PFSK-1 (cell line): ENCODE results near the gene FSCN2.

ENCODE experiments used
- FOXP2 ChIP-seq: optimal IDR thresholded peaks from 2 replicates; pipeline ENCODE3; 2011; ENCODE audit warnings: borderline replicate concordance, control low read depth, inconsistent platforms; ENCODE audit not compliant: insufficient read depth; ENCODE audit errors: extremely low read length, extremely low read depth
- POLR2AphosphoS5 ChIP-seq: IDR thresholded peaks from 2 replicates; pipeline ENCODE4 v1.6.1; 2012; ENCODE audit warnings: low read depth, mild to moderate bottlenecking, control low read depth, low read length, moderate library complexity
- REST ChIP-seq, 2 experiments: IDR thresholded peaks; 2 replicates each; pipeline versions ENCODE4 v1.6.1 to v1.8.0; 2011 to 2012; ENCODE audit warnings: low read depth in 2 of 2, low read length in 2 of 2, control low read depth in 1 of 2, inconsistent platforms in 1 of 2, mild to moderate bottlenecking in 1 of 2, moderate library complexity in 1 of 2; ENCODE audit not compliant: insufficient read depth in 1 of 2
- SIN3A ChIP-seq: IDR thresholded peaks from 2 replicates; pipeline ENCODE4 v1.6.1; 2012; ENCODE audit warnings: mild to moderate bottlenecking, low read length, moderate library complexity, borderline replicate concordance; ENCODE audit not compliant: insufficient read depth
- TAF1 ChIP-seq: IDR thresholded peaks from 2 replicates; pipeline ENCODE4 v1.6.1; 2012; ENCODE audit warnings: low read length, control low read depth, borderline replicate concordance; ENCODE audit not compliant: insufficient read depth

FSCN2 gene

GRCh38 chr17:81566461-81567126, 38.4 kb downstream of the FSCN2 start:
- no peak for TF ChIP-seq FOXP2
- TF ChIP-seq TAF1, result no peak
- no peak for TF ChIP-seq POLR2AphosphoS5
- TF ChIP-seq SIN3A, result no peak; the same call in 1 of the 2 replicates
- 0 out of 4 replicates have a peak, but pooled peaks of 1 of the 2 experiments have one; percentile 4 for TF ChIP-seq REST (IDR thresholded peaks at IDR 0.05; ENCODE audit: insufficient read depth in 1 of 2, low read depth in 2 of 2, low read length in 2 of 2)

GRCh38 chr17:81567191-81567590, 39.0 kb downstream of the FSCN2 start:
- no peak for TF ChIP-seq SIN3A
- no peak for TF ChIP-seq TAF1
- no peak for TF ChIP-seq REST (IDR thresholded peaks at IDR 0.05; ENCODE audit: insufficient read depth in 1 of 2, low read depth in 2 of 2, low read length in 2 of 2)
- TF ChIP-seq POLR2AphosphoS5, result no peak
- TF ChIP-seq FOXP2, result no peak

- no peak for TF ChIP-seq TAF1
Observed at GRCh38 chr17:81568416-81568815, 40.2 kb downstream of the FSCN2 start.

GRCh38 chr17:81569986-81570514, 41.9 kb downstream of the FSCN2 start:
- TF ChIP-seq SIN3A (no peak), TAF1 (no peak), POLR2AphosphoS5 (no peak), REST (IDR thresholded peaks at IDR 0.05; ENCODE audit: insufficient read depth in 1 of 2, low read depth in 2 of 2, low read length in 2 of 2) (no peak), FOXP2 (no peak)

GRCh38 chr17:81570964-81571363, 42.8 kb downstream of the FSCN2 start:
- no peak for TF ChIP-seq REST (IDR thresholded peaks at IDR 0.05; ENCODE audit: insufficient read depth in 1 of 2, low read depth in 2 of 2, low read length in 2 of 2)
- TF ChIP-seq FOXP2, result no peak
- TF ChIP-seq POLR2AphosphoS5, result no peak
- TF ChIP-seq TAF1, result no peak
- no peak for TF ChIP-seq SIN3A
